ENCODE results near the gene ZNF324. TPM values are rescaled to one million over a fixed set of nuclear protein-coding genes. Genes with fewer than 3 reads are reported as not detected.

The ZNF324 gene
- total RNA-seq, 1 experiment from 2014 or later: 12.7 TPM

DNA sequence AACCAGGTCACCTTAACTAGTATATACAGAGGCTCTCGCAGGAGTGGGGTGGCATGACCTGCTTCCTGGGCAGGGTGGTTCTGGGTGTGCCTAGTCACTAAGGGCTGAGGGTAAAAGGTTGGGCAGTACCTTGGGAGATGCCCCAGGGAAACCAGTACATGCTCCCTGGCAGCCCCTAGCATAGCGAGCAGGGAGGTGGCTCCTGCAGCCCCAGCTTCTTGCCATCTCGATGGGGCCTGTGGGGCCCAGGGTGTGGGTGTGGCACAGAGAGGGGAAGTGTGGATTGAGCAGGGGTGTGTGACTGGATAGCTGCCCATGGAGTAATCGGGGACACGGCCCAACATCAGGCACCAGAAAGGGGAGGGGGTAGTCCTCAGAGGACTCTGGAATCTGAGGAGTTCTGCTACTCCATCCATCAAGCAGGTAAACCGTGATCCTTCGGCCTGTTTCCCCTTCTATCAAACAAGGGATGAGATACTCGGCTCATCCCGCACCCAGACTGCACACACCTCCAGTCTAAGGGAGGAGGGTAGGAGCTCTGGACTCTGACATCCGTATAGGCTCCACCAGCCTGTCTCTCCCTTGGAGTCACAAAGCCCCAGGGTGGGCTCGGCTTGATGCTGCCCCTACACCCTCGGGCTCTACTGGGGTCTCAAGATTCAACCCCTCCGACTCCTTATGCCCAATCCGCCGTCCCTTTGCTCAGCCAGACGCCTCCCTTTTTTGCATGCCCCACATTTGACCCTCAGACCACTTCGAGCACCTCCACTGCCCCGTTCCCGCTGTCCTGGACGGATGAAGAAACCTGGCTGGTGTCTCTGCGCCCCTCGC, 51.6 kb downstream of the ZNF324 start:
- no peak for TF ChIP-seq CTCF (conservative IDR thresholded peaks at IDR 0.05)
- H2BK20ac ChIP-seq (ENCODE audit: low read depth, low read length, poor library complexity, severe bottlenecking): no peak overlapping the region
- H2BK120ac ChIP-seq (ENCODE audit: low read depth, low read length, poor library complexity, severe bottlenecking): no peak overlapping the region
- H3K9ac ChIP-seq (ENCODE audit: extremely low read depth, insufficient read length, low read length): peak overlapping the region; percentile 96
- H3K4ac ChIP-seq (ENCODE audit: low read depth, low read length): no peak overlapping the region
- no CpG with 5 or more reads among the region's 22 CpGs for WGBS (ENCODE audit: extremely low coverage, insufficient read length, low lambda C conversion rate)
- H4K91ac ChIP-seq (ENCODE audit: insufficient read length, low read depth, low read length): no peak overlapping the region
- H2AFZ ChIP-seq (ENCODE audit: low read length): no peak overlapping the region
- no peak overlapping the region for H3K27ac ChIP-seq (ENCODE audit: insufficient read length, low read depth, low read length)
- H4K8ac ChIP-seq (replicated peaks; ENCODE audit: insufficient read length, low read depth, low read length): no peak overlapping the region
- peak overlapping the region; percentile 55; the same call in 1 of the 2 replicates for H3K14ac ChIP-seq (ENCODE audit: insufficient read depth, low read length)
- no peak overlapping the region for H3K18ac ChIP-seq (ENCODE audit: insufficient read length, low read depth, low read length)
- DNase-seq: peak; percentile 32
- H3K79me1 ChIP-seq (ENCODE audit: insufficient read depth, low read depth, low read length, poor library complexity, severe bottlenecking): no peaks in the 10 kb centered on the region
- peaks cover 23% of the 10 kb centered on the region for H3K23me2 ChIP-seq (ENCODE audit: insufficient read length, low read depth, low read length, poor library complexity, severe bottlenecking)
- no peaks in the 10 kb centered on the region for H3K9me3 ChIP-seq (ENCODE audit: control insufficient read depth, low read depth, low read length)
- peak overlapping the region; percentile 85 for H3K4me2 ChIP-seq (ENCODE audit: insufficient read depth, insufficient read length, low read length)
- H2BK12ac ChIP-seq (ENCODE audit: insufficient read length, low read depth, low read length): no peak overlapping the region
- H4K20me1 ChIP-seq (ENCODE audit: control insufficient read depth, insufficient read depth, insufficient read length): no peaks in the 10 kb centered on the region
- no peaks in the 10 kb centered on the region; the same call in 1 of the 2 replicates for H3K4me1 ChIP-seq (ENCODE audit: insufficient read depth, low read length)
- H3K27ac Mint-ChIP-seq: peak overlapping the region; percentile 82 to 100 (median 99)
- peaks cover 2% of the 10 kb centered on the region; the same call in 1 of the 2 replicates for H3K79me2 ChIP-seq (ENCODE audit: insufficient read depth, low read length)
- no peak overlapping the region for H2AK5ac ChIP-seq (ENCODE audit: insufficient read length, low read length)
- H3K9me3 Mint-ChIP-seq: peaks cover 0 to 3% of the 10 kb centered on the region in 2 experiments; a peak in 1 of 5 replicates
- peak overlapping the region; percentile 91 to 96 for H3K4me3 Mint-ChIP-seq
- no peak overlapping the region for H4K5ac ChIP-seq (ENCODE audit: insufficient read length, low read depth, low read length)
- H3T11ph ChIP-seq (ENCODE audit: low read length): no peak overlapping the region
- H3K56ac ChIP-seq (ENCODE audit: insufficient read length, low read depth, low read length): no peak overlapping the region
- H2BK15ac ChIP-seq (ENCODE audit: low read depth, low read length): no peak overlapping the region
- no peak overlapping the region for H2BK5ac ChIP-seq (ENCODE audit: insufficient read length, low read length)
- H3K4me1 Mint-ChIP-seq: peaks cover 51 to 52% of the 10 kb centered on the region in 2 experiments
- no peaks in the 10 kb centered on the region for H3K27me3 ChIP-seq (ENCODE audit: insufficient read depth, low read length)
- peaks cover 9 to 19% (median 13%) of the 10 kb centered on the region in 3 experiments for H3K36me3 Mint-ChIP-seq (ENCODE audit: insufficient read depth in 1 of 3, low read depth in 3 of 3)
- no peaks in the 10 kb centered on the region for H3K27me3 Mint-ChIP-seq (ENCODE audit: low read depth)
- H3K23ac ChIP-seq (ENCODE audit: insufficient read length, low read depth, low read length): no peak overlapping the region

Measured in H9 (cell line).